Measurements from ENCODE around the gene EEFSEC. TPM values are rescaled to one million over a fixed set of nuclear protein-coding genes. Genes with fewer than 3 reads are reported as not detected.

EEFSEC gene
- total RNA-seq, 1 donor from 2014 or later = 2.2 TPM

- no peak for DNase-seq
Measured at GRCh38 chr3:128247666-128248409, 94.6 kb downstream of the EEFSEC start.

GRCh38 chr3:128252083-128252482, 98.8 kb downstream of the EEFSEC start:
- DNase-seq = no peak

- no peak for DNase-seq
Measured at GRCh38 chr3:128253150-128253549, 99.9 kb downstream of the EEFSEC start.

GRCh38 chr3:128254066-128254590, 100.8 kb downstream of the EEFSEC start:
- DNase-seq = no peak

- no peak for DNase-seq
Measured at GRCh38 chr3:128254967-128255366, 101.7 kb downstream of the EEFSEC start.

GRCh38 chr3:128256131-128256530, 102.8 kb downstream of the EEFSEC start:
- no peak for DNase-seq

- DNase-seq = no peak
Measured at GRCh38 chr3:128257632-128258031, 104.4 kb downstream of the EEFSEC start.

- DNase-seq = no peak
Measured at GRCh38 chr3:128260275-128260674, 107.0 kb downstream of the EEFSEC start.

- no peak for DNase-seq
Measured at GRCh38 chr3:128262457-128262856, 109.2 kb downstream of the EEFSEC start.

GRCh38 chr3:128263118-128263517, 109.8 kb downstream of the EEFSEC start:
- no peak for DNase-seq

- DNase-seq = no peak
Measured at GRCh38 chr3:128263946-128264345, 110.7 kb downstream of the EEFSEC start.

- peak; percentile 59 for DNase-seq
Measured at GRCh38 chr3:128266453-128266852, 113.2 kb downstream of the EEFSEC start.

GRCh38 chr3:128267541-128267940, 114.3 kb downstream of the EEFSEC start:
- DNase-seq = no peak

- no peak for DNase-seq
Measured at GRCh38 chr3:128269006-128269775, 115.9 kb downstream of the EEFSEC start.

- DNase-seq = no peak
Measured at GRCh38 chr3:128269796-128270195, 116.5 kb downstream of the EEFSEC start.

- no peak for DNase-seq
Measured at GRCh38 chr3:128270559-128271492, 117.5 kb downstream of the EEFSEC start.

- no peak for DNase-seq
Measured at GRCh38 chr3:128271536-128272332, 118.5 kb downstream of the EEFSEC start.

- no peak for DNase-seq
Measured at GRCh38 chr3:128273109-128273840, 120.0 kb downstream of the EEFSEC start.

GRCh38 chr3:128273841-128274573, 120.7 kb downstream of the EEFSEC start:
- no peak for DNase-seq

GRCh38 chr3:128274837-128275236, 121.6 kb downstream of the EEFSEC start:
- peak; percentile 92 for DNase-seq
